WTC11 (cell line): Measurements from ENCODE around the gene CLIC5. TPM values are rescaled to one million over a fixed set of nuclear protein-coding genes. Genes with fewer than 3 reads are reported as not detected.

Experiments used
- ATAC-seq: fragments of 200-7000 bp; cut with Tn5 transposase; 2 replicates; pipeline ENCODE4 v1.10.0; 2021; ENCODE audit warnings: mild to moderate bottlenecking, moderate library complexity
- CTCF ChIA-PET: fragments of 300-600 bp; sonication (Branson Sonifier 250); formaldehyde crosslinking; loops from one replicate; lab custom pipeline; 2021; ENCODE audit warnings: antibody characterized with exemption; lab: Charles Lee
- POLR2A ChIA-PET: fragments of 350-600 bp; sonication (Branson Sonifier 250); formaldehyde crosslinking; loops from one replicate; lab custom pipeline; 2021; ENCODE audit warnings: antibody characterized with exemption; lab: Charles Lee
- DNase-seq: peaks from one replicate; pipeline ENCODE4 v3.0.0; 2021; ENCODE audit warnings: low spot score
- H3K27ac Mint-ChIP-seq: 2 replicates; pipeline ENCODE4 v1.8.0; 2021; ENCODE audit warnings: mixed read lengths
- H3K27me3 Mint-ChIP-seq: 2 replicates; pipeline ENCODE4 v1.8.0; 2021; ENCODE audit warnings: low read depth, mild to moderate bottlenecking, moderate library complexity, mixed read lengths
- H3K36me3 Mint-ChIP-seq: 2 replicates; pipeline ENCODE4 v1.8.0; 2021; ENCODE audit warnings: mixed read lengths
- H3K4me1 Mint-ChIP-seq: 2 replicates; pipeline ENCODE4 v1.8.0; 2022; ENCODE audit warnings: mixed read lengths
- H3K4me3 Mint-ChIP-seq: 2 replicates; pipeline ENCODE4 v1.8.0; 2021; ENCODE audit warnings: mild to moderate bottlenecking, moderate library complexity, mixed read lengths
- H3K9me3 Mint-ChIP-seq: 2 replicates; pipeline ENCODE4 v1.8.0; 2021; ENCODE audit warnings: mixed read lengths
- ARID4B ChIP-seq: sonication (generic); formaldehyde crosslinking; IDR thresholded peaks from 2 replicates; pipeline ENCODE4 v1.8.0; 2023; ENCODE audit warnings: missing genetic modification reagents, mild to moderate bottlenecking, borderline replicate concordance
- ATF1 ChIP-seq: sonication (generic); formaldehyde crosslinking; IDR thresholded peaks from 2 replicates; pipeline ENCODE4 v1.8.1; 2023; ENCODE audit warnings: mild to moderate bottlenecking, moderate library complexity, missing genetic modification reagents
- CREB1 ChIP-seq: sonication (generic); formaldehyde crosslinking; IDR thresholded peaks from 2 replicates; pipeline ENCODE4 v1.8.0; 2023; ENCODE audit warnings: mild to moderate bottlenecking, missing genetic modification reagents
- CTCF ChIP-seq: fragments of 200-600 bp; IDR thresholded peaks from 2 replicates; pipeline ENCODE4 v1.8.0; 2022; ENCODE audit warnings: antibody characterized with exemption
- E2F5 ChIP-seq: sonication (generic); formaldehyde crosslinking; IDR thresholded peaks from 2 replicates; pipeline ENCODE4 v1.8.1; 2022; ENCODE audit warnings: mild to moderate bottlenecking, moderate library complexity, missing genetic modification reagents
- FOXP1 ChIP-seq: sonication (generic); formaldehyde crosslinking; IDR thresholded peaks from 2 replicates; pipeline ENCODE4 v1.8.0; 2022; ENCODE audit warnings: missing genetic modification reagents, mild to moderate bottlenecking, moderate library complexity, borderline replicate concordance
- MLX ChIP-seq: sonication (generic); formaldehyde crosslinking; IDR thresholded peaks from 2 replicates; pipeline ENCODE4 v1.8.1; 2023; ENCODE audit warnings: mild to moderate bottlenecking, missing genetic modification reagents, moderate library complexity
- MXD4 ChIP-seq: fragments of 250-450 bp; sonication (Bioruptor Pico); IDR thresholded peaks from 2 replicates; pipeline ENCODE4 v1.8.0; 2021; ENCODE audit warnings: mild to moderate bottlenecking, moderate library complexity, borderline replicate concordance
- PRRX2 ChIP-seq: fragments of 250-450 bp; sonication (Bioruptor Pico); IDR thresholded peaks from 2 replicates; pipeline ENCODE4 v1.8.0; 2021; ENCODE audit warnings: mild to moderate bottlenecking
- RORB ChIP-seq: fragments of 250-450 bp; sonication (Bioruptor Pico); IDR thresholded peaks from 2 replicates; pipeline ENCODE4 v1.9.0; 2021; ENCODE audit warnings: mild to moderate bottlenecking
- SP1 ChIP-seq: sonication (generic); formaldehyde crosslinking; conservative IDR thresholded peaks from 2 replicates; pipeline ENCODE4 v1.8.1; 2022; ENCODE audit warnings: missing genetic modification reagents
- TP53 ChIP-seq: sonication (generic); formaldehyde crosslinking; IDR thresholded peaks from 2 replicates; pipeline ENCODE4 v1.8.1; 2023; ENCODE audit warnings: mild to moderate bottlenecking, missing genetic modification reagents
- ZBTB21 ChIP-seq: sonication (generic); formaldehyde crosslinking; IDR thresholded peaks from 2 replicates; pipeline ENCODE4 v1.8.1; 2023; ENCODE audit warnings: mild to moderate bottlenecking, missing genetic modification reagents, borderline replicate concordance
- ZNF138 ChIP-seq: sonication (generic); formaldehyde crosslinking; conservative IDR thresholded peaks from 2 replicates; pipeline ENCODE4 v1.8.1; 2022; ENCODE audit warnings: mild to moderate bottlenecking, moderate library complexity, missing genetic modification reagents
- total RNA-seq: library from RNA; stranded (reverse); gene quantifications from 3 replicates; pipeline ENCODE4 v1.2.3, GENCODE V29; 2021

CLIC5 gene
- total RNA-seq, 1 experiment from 2014 or later = 0.22 TPM

- no peak for TF ChIP-seq ATF1
- no peak for TF ChIP-seq SP1
- TF ChIP-seq MLX (CRISPR knock-in tag) = no peak
- no peak for TF ChIP-seq E2F5 (CRISPR knock-in tag)
- no peak for TF ChIP-seq ZBTB21 (CRISPR knock-in tag)
- TF ChIP-seq ARID4B = no peak
- no peak for TF ChIP-seq FOXP1 (CRISPR knock-in tag)
- TF ChIP-seq MXD4 (CRISPR knock-in tag) = no peak
- TF ChIP-seq CREB1 (CRISPR knock-in tag) = no peak
- no peak for TF ChIP-seq ZNF138
- no peak for TF ChIP-seq TP53 (CRISPR knock-in tag)
- CTCF ChIA-PET = interaction anchor here (1.4 kb wide), 1 partner anchor 44 kb away, joined by 3 read pairs; no protein-coding TSS in a partner anchor
- POLR2A ChIA-PET = no interaction called here
- H3K9me3 Mint-ChIP-seq = no peaks in the 10 kb centered on the region
- H3K4me3 Mint-ChIP-seq = no peak overlapping the region
- no peak overlapping the region for H3K27ac Mint-ChIP-seq
- no peak for ATAC-seq
- H3K4me1 Mint-ChIP-seq = peaks cover 37% of the 10 kb centered on the region
- H3K36me3 Mint-ChIP-seq = no peaks in the 10 kb centered on the region
- no peak for DNase-seq
- H3K27me3 Mint-ChIP-seq = peaks cover 11% of the 10 kb centered on the region; the same call in 1 of the 2 replicates
Measured at GRCh38 chr6:45923831-45924391, 91.7 kb downstream of the CLIC5 start.

- ATAC-seq (peak; percentile 83), DNase-seq (peak; percentile 75)
- H3K27ac Mint-ChIP-seq = no peak overlapping the region
- H3K9me3 Mint-ChIP-seq = no peaks in the 10 kb centered on the region
- H3K4me1 Mint-ChIP-seq = peaks cover 34% of the 10 kb centered on the region
- POLR2A ChIA-PET = no interaction called here
- H3K4me3 Mint-ChIP-seq = no peak overlapping the region
- no peaks in the 10 kb centered on the region for H3K36me3 Mint-ChIP-seq
- peak; percentile 50 for TF ChIP-seq CTCF
- no peak for TF ChIP-seq PRRX2 (CRISPR knock-in tag)
- no peak for TF ChIP-seq RORB (CRISPR knock-in tag)
- TF ChIP-seq, all 79 proteins: peak for 1
- H3K27me3 Mint-ChIP-seq = peaks cover 11% of the 10 kb centered on the region; the same call in 1 of the 2 replicates
- CTCF ChIA-PET = interaction anchor here (0.5 to 2.2 kb wide), 45 partner anchors 8 to 1453 kb away, joined by 3 to 36 read pairs (median 4); partner anchors contain the start of gene SUPT3H
Measured at GRCh38 chr6:45922728-45923351, 92.8 kb downstream of the CLIC5 start.
